HG02938 (cell line): ENCODE data around the gene CCDC178.

Experiments
- ATAC-seq: cut with Tn5 transposase; IDR thresholded peaks from one replicate; pipeline ENCODE4 v1.9.1; 2021; ENCODE audit warnings: mild to moderate bottlenecking, moderate library complexity; ENCODE audit not compliant: unreplicated experiment

Gene CCDC178

GRCh38 chr18:32891130-32891529 lies 549.4 kb downstream of the CCDC178 start:
- peak; percentile 74 for ATAC-seq

GRCh38 chr18:32889615-32890593 lies 550.6 kb downstream of the CCDC178 start:
- ATAC-seq: no peak

GRCh38 chr18:32888306-32888705 lies 552.2 kb downstream of the CCDC178 start:
- ATAC-seq: no peak
